ENCODE results near the gene TM9SF4.
"Not testable (repeated sequence)": the region's sequence is repeated elsewhere in the genome, so short reads cannot be mapped to it uniquely, and the experiment has no call there.

The TM9SF4 gene

DNA sequence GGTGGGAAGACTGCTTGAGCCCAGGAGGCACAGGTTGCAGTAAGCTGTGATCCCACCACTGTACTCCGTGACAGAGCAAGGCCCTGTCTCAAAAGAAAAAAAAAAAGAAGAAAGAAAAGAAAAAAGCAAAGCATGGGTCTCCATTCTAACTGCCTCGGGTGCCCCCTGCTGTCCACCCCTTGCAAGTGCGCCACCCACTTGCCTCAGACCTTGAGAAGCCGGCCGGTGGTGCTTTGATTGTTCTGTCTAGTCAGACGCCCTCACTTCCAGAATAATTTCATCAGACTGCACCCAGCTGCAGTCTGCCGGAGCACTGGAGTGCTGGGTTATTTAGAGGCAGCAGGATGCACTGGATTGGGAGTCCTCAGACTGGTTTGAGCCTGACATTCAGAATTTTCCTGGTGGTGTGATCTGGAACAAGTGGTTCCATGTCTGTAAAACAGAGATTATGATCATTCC lies 17.6 kb upstream of the TM9SF4 start:
- DNase-seq, result peak; percentile 44

DNA sequence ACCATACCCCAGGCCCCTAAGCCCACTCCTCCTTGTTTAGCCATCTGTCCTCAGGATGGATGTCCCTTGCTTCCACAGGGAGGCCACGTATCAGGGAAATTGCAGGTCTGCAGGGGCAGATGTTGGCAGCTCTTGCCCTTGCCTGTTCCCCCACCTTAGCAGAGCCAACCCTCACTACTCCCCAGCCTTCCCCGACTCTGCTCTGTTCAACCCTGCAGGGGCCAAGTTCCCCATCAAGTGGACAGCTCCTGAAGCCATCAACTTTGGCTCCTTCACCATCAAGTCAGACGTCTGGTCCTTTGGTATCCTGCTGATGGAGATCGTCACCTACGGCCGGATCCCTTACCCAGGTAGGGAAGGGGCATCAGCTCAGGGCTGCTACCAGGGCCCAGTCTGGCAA lies 10.7 kb upstream of the TM9SF4 start:
- DNase-seq, result no peak

DNA sequence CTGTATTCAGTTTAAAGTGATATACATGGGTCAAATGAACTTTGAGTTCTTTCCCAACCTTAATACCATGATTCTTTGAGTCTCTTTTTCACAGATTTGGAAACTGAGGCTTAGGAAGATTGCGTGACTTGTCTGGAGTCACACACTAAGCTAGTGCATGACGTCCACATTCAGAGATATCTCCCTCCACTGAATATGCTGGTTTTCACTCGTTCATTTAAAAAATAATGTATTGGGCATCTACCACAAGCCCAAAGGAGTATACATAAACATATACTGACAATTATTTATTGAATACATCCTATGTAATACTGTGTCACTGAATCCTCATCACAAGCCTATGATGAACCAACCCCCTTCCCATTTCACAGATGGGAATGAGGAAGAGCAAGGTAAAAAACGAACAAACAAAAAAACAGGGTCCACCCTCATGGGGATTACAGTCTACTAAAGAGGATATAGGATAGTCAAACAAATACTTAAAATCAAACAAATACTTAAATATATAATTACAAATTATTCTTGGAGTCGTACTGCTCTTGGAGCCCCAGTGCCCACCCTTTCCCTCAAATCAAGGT lies 611 bp upstream of the TM9SF4 start:
- no peak for DNase-seq

DNA sequence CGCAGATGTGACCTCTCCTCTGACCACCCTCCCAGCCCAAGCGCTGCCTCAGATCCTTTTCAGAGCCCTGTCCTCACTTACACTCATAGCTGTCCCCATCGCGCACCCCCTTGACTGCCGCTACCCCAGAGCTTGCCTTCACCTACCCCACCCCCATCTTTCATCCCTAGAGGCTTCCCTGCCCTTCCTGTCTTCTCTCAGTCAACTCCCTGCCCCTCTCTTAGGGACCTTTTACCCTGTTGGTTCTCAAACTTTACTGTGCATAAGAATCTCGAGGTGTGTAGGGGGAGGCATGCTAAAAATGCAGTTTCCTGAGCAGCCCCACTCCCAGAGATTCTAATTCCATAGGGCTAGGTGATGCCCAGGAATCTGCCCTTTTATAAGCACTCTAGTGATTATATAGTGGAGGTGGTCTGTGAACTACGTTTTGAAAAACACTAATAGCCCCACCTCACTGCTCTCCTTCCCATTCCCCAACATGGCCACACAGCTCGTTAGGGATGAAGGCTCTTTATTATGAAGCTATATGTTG lies 725 bp downstream of the TM9SF4 start:
- no peak for DNase-seq

DNA sequence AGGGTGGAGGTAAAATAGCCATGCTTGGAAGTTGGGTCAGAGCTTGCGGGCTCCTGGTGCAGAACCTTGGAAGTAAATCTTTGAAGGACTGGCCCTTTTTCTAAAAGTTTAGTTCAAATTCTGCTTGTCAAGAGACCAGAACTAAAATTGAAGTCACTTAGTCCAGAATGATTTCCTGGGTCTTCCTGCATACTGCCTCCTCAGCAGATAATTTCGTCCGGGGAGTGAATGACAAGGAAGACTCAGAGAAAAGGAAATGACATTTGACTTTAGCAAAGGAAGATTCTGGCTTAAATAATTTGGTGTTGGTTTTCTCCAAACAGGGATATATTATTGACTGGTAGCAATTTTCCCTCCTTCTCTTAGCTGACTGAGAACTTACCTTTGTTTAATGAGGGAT lies 1.2 kb downstream of the TM9SF4 start:
- DNase-seq, result no peak

DNA sequence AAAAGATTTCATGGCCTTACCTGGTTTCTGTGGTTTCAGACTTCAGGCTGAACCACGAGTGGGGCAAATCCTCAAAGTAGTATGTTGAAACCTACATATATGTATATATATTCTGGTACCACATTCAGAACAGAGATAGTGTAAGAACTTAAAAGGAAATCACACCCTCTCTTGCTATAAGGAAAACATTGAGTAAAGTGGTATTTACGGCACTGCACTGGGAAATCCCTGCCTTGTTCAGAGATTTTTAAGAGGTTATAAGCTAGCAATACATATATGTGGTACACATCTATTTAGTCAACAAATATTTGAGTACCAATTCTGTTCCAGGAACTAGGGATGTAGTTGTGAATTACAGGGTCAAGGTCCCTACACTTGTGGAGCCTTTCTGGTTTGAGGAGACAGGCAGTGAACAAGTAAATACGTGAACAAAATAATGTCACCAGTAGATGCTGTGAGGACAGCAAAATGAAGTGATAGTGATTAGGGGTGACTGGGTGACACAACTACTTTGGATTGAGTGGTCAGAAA lies 1.7 kb downstream of the TM9SF4 start:
- no peak for DNase-seq

DNA sequence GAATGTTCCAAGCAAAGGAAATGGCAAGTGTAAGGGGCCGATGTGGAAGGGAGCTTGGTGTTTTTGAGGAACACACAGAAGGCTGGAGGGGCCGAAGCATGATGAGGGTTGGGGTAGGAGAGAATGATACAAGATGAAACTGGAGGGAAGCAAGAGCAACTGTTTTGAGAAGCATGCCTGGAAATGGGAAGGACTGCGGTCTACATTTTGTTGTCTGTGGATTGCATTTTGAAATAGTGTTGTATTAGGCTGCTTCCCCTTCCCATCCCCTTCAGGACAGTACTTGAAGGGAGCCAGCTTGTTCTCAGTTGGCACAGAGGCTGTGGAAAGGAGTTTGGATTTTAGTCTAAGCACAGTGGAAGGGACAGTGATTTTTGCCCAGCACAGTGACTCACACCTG lies 2.2 kb downstream of the TM9SF4 start:
- DNase-seq, result no peak

DNA sequence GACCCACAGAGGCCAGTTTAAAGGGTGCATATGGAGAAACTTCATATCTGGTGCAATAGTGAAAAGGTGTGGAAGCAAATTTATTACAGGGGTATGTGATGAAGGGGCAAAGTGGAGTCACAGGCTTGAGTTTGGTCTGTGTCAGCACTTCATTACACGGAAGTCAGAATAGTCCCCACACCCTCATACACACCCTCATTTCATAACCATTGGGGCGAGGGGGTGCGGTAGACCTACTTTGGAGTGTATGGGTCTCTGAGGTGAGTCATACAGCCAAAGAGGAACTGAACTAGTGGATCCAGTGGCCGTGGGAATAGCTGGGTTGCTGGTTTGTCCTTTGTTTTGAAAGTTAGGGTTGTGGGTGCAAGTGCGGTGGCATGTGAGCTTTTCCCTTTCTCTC lies 3.3 kb downstream of the TM9SF4 start:
- no peak for DNase-seq

DNA sequence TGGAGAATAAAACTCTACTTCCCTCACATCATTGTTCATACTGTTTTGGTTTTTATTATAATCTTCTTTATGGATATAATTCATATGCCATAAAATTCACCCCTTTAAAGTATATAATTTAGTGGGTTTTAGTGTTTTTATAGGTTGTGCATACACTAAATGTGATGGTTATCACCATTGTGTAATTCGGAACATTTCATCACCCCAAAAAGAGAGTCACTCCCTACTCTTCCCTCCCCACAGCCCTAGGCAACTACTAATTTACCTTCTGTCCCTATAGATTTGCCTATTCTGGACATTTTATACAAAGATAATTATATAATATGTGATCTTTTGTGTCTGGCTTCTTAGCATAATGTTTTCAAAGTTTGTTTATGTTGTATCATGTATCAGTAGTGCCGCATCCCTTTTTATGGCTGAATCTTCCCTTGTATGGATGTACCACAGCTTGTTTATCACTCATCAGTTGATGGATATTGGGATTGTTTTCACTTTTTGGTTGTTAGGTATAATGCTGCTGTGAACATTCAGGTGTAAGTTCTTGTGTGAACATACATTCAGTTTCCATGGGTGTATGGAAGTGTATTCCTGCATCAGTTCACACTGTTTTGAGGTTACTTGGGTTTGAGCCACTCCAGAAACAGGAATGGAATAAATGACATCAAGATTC lies 4.2 kb downstream of the TM9SF4 start:
- DNase-seq, result no peak

DNA sequence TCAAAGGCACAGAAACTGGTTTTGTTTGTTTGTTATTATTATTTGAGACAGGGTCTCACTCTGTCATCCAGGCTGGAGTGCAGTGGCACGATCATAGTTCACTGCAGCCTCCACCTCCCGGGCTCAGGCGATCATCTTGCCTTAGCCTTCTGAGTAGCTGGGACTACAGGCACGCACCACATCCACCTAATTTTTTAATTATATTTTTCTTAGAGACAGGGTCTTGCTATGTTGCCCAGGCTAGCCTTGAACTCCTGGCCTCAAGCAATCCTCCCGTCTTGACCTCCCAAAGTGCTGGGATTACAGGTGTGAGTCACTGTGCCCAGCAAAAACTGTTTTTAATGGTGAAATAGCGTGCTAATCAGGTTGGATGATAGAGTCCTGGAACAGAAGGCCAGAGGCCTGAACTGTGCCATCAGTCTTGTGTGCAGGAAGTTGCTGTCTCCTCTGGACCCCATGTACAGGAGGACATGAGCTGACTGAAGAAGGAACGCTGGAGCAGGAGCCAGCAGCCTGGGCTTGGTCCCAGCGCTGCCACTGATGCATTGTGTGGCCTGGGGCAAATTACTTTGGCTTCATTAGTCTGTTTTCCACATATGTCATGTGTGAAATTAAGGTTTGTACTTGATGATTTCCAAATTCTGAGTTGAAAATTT lies 4.9 kb downstream of the TM9SF4 start:
- no peak for DNase-seq

DNA sequence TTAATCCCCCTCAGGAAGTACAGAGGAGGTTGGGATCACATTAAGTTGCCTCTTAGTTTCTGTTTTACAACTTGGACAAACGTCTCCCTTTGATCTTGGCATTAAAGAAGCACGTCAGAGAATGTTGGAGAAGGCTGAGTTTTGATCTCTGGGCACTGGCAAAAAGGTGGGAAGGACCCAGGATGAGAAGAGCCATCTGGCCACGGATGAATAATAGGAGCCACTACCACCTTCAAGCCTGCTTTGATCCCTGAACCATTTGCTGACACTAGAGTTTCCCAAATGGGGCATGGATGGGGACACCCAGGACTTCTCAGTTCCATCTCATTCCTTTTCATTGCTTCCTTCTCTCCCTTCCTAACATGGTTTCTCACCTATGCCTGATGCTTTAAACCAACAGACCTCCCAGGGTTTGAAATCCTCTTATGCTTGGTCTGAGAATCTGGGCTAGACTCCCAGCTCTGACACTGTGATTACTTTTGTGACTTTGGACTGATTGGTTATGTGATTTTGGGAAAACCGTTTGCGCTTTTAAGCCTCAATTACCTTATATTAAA lies 5.8 kb downstream of the TM9SF4 start:
- DNase-seq, result no peak

DNA sequence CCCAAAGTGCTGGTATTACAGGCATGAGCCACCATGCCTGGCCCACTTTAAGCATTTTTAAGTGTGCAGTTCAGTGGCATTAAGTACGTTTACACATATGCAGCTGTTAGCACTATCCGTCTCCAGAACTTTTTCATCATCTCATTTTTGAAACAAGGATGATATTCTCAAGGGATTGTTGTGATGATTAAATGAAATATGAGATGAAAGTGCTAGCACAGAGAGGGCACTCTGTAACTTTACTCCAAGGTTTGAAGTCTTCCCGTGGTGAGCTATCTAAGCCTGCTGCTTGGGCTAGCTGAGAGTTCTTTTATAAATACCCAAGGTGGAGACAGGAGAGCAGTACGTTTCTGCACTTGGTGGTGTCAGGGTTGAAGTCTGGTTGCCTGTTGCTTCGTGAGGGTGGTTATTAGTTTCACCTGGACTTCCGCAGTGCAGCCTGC lies 6.6 kb downstream of the TM9SF4 start:
- DNase-seq, result no peak

DNA sequence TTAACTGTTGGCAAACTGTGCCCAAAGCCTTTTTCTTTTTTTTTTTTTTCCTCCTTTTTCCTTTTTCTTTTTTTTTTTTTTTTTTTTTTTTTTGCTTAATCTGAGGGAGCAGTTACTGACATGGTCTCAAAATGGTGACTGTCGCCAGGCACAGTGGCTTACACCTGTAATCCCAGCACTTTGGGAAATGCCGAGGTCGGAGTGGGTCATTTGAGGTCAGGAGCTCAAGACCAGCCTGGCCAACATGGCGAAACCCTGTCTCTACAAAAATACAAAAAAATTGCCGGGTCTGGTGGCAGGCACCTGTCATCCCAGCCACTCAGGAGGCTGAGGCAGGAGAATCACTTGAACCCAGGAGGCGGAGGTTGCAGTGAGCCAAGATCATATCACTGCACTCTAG lies 7.3 kb downstream of the TM9SF4 start:
- DNase-seq, result not testable (repeated sequence)

DNA sequence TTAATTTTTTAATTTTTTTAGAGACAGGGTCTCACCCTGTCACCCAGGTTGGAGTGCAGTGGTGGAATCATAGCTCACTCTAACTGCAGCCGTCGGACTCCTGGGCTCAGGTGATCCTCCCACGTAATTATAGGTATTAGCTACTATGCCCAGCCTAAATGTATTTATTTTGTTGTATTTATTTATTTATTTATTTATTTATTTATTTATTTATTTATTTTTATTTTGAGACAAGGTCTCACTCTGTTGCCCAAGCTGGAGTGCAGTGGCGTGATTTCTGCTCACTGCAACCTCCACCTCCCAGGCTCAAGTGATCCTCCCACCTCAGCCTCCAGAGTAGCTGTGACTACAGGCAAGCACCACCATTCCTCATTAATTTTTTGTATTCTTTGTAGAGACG lies 8.9 kb downstream of the TM9SF4 start:
- not testable (repeated sequence) for DNase-seq

DNA sequence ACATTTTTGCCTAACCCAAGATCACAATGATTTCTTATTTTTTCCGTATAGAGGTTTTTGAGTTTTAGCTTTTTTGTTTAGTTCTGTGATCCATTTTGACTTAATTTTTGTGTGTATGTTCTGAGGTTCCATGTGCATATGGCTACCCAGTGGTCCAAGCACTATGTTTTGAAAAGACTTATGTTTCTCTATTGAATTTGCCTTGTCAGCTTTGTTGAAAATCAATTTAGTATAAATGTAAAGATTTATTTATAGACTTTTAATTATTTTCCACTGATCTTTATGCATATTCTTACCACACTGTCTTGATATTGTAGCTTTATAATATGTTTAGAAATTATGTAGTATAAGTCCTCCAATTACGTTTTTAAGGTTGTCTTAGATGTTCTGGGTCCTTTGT lies 10.2 kb downstream of the TM9SF4 start:
- DNase-seq, result no peak

DNA sequence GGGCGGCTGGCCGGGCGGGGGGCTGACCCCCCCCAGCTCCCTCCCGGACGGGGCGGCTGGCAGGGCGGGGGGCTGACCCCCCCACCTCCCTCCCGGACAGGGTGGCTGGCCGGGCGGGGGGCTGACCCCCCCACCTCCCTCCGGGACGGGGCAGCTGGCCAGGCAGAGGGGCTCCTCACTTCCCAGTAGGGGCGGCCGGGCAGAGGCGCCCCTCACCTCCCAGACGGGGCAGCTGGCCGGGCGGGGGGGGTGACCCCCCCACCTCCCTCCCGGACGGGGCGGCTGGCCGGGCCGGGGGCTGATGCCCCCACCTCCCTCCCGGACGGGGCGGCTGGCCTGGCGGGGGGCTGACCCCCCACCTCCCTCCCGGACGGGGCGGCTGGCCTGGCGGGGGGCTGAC lies 12.4 kb downstream of the TM9SF4 start:
- not testable (repeated sequence) for DNase-seq

DNA sequence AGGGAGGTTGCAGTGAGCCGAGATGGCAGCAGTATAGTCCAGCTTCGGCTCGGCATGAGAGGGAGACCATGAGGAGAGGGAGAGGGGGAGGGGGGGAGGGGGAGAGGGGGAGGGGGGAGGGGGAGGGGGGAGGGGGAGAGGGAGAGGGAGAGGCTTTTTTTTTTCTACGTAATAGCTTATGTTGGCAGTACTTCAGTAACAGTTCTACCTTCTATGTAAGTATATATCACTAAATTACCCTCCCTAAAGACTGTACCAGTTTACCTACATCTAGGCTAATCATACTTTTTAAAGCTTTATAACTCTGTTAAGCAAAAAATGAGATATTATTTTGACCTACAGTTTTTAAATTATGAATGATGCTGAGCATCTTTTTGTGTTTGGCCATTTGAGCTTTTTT lies 13.6 kb downstream of the TM9SF4 start:
- DNase-seq, result no peak

DNA sequence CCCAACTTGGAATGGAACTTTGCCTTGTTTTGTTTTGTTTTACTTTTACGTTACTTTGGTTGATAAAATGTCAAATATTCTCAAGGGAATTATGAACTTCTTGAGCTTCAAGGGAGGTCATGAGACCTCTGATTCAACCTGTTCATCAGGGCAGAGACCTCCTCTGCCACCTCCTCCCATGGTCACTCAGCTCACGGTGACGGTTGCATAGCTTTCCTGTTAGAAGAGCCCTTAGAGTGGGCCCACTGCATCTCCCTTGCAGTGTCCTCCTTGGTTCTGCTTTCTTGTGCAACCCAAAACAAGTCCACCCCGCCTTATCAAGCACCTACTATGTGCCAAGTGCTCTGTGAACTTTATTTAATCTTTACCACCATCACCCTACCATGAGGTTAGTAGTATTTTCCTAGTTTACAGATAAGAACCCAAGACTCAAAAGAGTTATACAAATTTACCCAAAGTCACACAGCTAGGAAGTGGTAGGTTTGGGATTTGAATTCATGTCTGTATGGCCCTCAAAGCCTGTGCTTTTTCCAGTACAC lies 15.5 kb downstream of the TM9SF4 start:
- DNase-seq, result no peak

DNA sequence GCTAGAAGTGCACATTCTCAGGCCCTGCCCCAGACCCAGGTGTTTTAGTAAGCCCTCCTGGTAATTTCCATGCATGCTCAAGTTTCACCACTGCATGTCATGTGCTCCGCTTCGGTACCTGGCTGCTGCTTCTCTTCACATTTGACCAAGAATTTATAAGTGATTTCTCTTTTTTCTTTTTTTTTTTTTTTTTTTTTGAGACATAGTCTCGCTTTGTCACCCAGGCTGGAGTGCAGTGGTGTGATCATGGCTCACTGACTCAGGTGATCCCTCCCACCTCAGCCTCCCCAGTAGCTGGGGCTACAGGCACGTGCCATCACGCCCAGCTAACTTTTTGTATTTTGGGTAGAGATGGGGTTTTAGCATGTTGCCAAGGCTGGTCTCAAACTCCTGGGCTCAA lies 16.0 kb downstream of the TM9SF4 start:
- no peak for DNase-seq

DNA sequence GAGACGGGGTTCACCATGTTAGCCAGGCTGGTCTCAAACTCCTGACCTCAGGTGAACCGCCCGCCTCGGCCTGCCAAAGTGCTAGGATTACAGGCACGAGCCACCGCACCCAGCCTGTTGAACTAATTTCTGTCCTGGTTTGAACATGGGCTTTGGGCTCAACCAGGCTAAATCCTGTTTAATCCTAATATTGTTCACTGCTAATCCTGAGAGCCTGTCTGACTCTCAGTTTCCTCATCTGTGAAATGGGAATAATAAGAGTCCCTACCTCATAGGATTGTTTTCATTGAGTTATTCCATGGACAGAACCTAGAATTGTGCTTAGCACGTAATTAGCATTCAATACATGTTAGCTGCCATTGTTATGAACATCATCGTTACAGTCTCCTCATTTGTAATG lies 17.4 kb downstream of the TM9SF4 start:
- DNase-seq, result no peak

DNA sequence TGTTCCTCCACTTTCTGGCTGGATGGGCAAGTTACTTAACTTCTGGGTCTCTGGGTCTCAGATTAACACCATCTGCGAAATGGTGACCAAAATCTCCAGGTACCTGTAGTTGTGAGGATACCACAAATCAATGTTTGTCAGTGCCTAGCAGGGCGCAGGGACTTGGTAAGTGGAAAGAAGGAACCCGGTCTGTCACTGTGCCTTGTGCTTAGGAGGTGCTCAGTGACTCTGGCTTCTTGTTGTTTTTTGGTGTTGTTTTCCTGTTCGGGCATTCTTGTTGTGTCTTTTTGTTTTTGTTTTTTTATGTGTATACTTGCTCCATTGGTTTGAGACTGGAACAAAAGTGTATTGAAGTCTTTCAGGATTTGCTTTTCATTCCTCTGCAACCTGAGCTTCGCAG lies 17.8 kb downstream of the TM9SF4 start:
- DNase-seq, result no peak

DNA sequence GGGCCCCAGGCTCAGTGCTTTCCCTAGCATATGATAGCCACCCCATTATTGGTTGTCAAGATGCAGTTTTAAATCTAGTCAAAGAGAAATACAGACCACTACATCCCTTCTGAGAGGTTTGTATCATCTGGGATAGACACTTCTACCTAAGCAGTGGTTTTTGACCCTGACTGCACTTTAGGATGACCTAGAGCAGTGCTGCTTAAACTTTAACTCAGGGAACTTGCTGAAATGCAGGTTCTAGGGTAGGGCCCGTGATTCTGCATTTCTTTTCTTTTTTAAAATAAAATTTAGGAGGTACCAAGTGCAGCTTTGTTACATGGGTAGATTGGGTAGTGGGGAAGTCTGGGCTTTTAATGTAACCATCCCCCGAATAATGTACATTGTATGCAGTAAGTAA lies 18.7 kb downstream of the TM9SF4 start:
- no peak for DNase-seq

DNA sequence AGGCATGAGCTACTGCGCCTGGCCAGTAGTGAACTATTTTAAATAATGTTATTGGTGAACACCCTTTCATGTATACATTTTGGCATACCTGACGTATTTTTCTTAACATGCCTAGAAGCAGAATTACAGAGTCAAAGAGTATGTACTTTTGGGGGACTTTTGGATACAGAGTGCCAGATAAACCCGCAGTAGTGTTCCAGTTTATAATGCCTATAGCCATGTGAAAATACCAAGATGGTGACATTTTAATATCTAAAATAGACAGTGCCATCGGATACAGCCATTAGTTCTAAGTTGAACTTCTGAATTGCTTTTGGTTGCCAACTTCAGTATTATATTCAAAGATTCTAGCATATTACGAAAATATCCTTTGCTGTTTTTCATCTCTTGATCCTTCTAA lies 20.3 kb downstream of the TM9SF4 start:
- no peak for DNase-seq

Data from 8988T (cell line).